ENCODE data around the gene SPOCD1. TPM values are rescaled to one million over a fixed set of nuclear protein-coding genes. Genes with fewer than 3 reads are reported as not detected.
"Not testable (repeated sequence)": the region's sequence is repeated elsewhere in the genome, so short reads cannot be mapped to it uniquely, and the experiment has no call there.

Gene SPOCD1
- total RNA-seq, 1 donor from 2014 or later: 0.56 TPM

- peaks cover 4% of the 10 kb centered on the region for H3K4me1 Mint-ChIP-seq
- no peaks in the 10 kb centered on the region for H3K9me3 Mint-ChIP-seq
- no peak for DNase-seq (ENCODE audit: low read depth, low spot score)
- no peaks in the 10 kb centered on the region for H3K36me3 Mint-ChIP-seq (ENCODE audit: low read depth)
- H3K27ac Mint-ChIP-seq (ENCODE audit: unreplicated experiment): no peak overlapping the region
- no peaks in the 10 kb centered on the region for H3K27me3 Mint-ChIP-seq (ENCODE audit: low read depth)
- TF ChIP-seq CTCF (conservative IDR thresholded peaks at IDR 0.05): no peak
- H3K4me3 Mint-ChIP-seq: no peak overlapping the region
Measured at GRCh38 chr1:31818206-31818605, 2.4 kb upstream of the SPOCD1 start.

GRCh38 chr1:31816947-31817346, 1.1 kb upstream of the SPOCD1 start:
- not testable (repeated sequence) for H3K9me3 Mint-ChIP-seq; H3K4me1 Mint-ChIP-seq; H3K27me3 Mint-ChIP-seq (ENCODE audit: low read depth); DNase-seq (ENCODE audit: low read depth, low spot score); H3K4me3 Mint-ChIP-seq; H3K27ac Mint-ChIP-seq (ENCODE audit: unreplicated experiment); H3K36me3 Mint-ChIP-seq (ENCODE audit: low read depth)

- not testable (repeated sequence) for H3K4me3 Mint-ChIP-seq; H3K27ac Mint-ChIP-seq (ENCODE audit: unreplicated experiment); H3K36me3 Mint-ChIP-seq (ENCODE audit: low read depth); H3K9me3 Mint-ChIP-seq; H3K27me3 Mint-ChIP-seq (ENCODE audit: low read depth); DNase-seq (ENCODE audit: low read depth, low spot score); H3K4me1 Mint-ChIP-seq
Measured at GRCh38 chr1:31816501-31816900, 679 bp upstream of the SPOCD1 start.

- Mint-ChIP-seq H3K36me3 (ENCODE audit: low read depth) (no peaks in the 10 kb centered on the region), H3K27ac (ENCODE audit: unreplicated experiment) (no peak overlapping the region), H3K4me1 (peaks cover 4% of the 10 kb centered on the region), H3K4me3 (no peak overlapping the region), H3K9me3 (no peaks in the 10 kb centered on the region), H3K27me3 (ENCODE audit: low read depth) (peaks cover 5% of the 10 kb centered on the region)
- no peak for TF ChIP-seq CTCF (conservative IDR thresholded peaks at IDR 0.05)
- no peak for DNase-seq (ENCODE audit: low read depth, low spot score)
Measured at GRCh38 chr1:31815307-31815645, 546 bp downstream of the SPOCD1 start.

- TF ChIP-seq CTCF (conservative IDR thresholded peaks at IDR 0.05): no peak
- Mint-ChIP-seq H3K4me1 (peaks cover 4% of the 10 kb centered on the region), H3K4me3 (no peak overlapping the region), H3K27ac (ENCODE audit: unreplicated experiment) (no peak overlapping the region), H3K36me3 (ENCODE audit: low read depth) (no peaks in the 10 kb centered on the region), H3K9me3 (no peaks in the 10 kb centered on the region), H3K27me3 (ENCODE audit: low read depth) (peaks cover 9% of the 10 kb centered on the region)
- no peak for DNase-seq (ENCODE audit: low read depth, low spot score)
Measured at GRCh38 chr1:31814631-31815306, 1.1 kb downstream of the SPOCD1 start.

- Mint-ChIP-seq H3K36me3 (ENCODE audit: low read depth) (no peaks in the 10 kb centered on the region), H3K4me1 (peaks cover 4% of the 10 kb centered on the region), H3K4me3 (no peak overlapping the region), H3K27ac (ENCODE audit: unreplicated experiment) (no peak overlapping the region), H3K27me3 (ENCODE audit: low read depth) (peaks cover 16% of the 10 kb centered on the region), H3K9me3 (no peaks in the 10 kb centered on the region)
- DNase-seq (ENCODE audit: low read depth, low spot score): no peak
- TF ChIP-seq CTCF (conservative IDR thresholded peaks at IDR 0.05): no peak
Measured at GRCh38 chr1:31814041-31814511, 1.7 kb downstream of the SPOCD1 start.

Measured in neural crest cell (in vitro differentiated cells).